ENCODE data around the gene ACBD6.

- TF ChIP-seq POLR2A (IDR thresholded peaks at IDR 0.05; ENCODE audit: low read length): no peak
- TF ChIP-seq GATA1 (IDR thresholded peaks at IDR 0.05; ENCODE audit: low read depth, low read length): no peak
Measured at GRCh38 chr1:180280617-180281016, 221.8 kb downstream of the ACBD6 start.

All from erythroblast (primary cell).